Tibial nerve (tissue), 4 donors: ENCODE results near the gene AGPS. TPM values are rescaled to one million over a fixed set of nuclear protein-coding genes. Genes with fewer than 3 reads are reported as not detected.

ENCODE experiments used
- DNase-seq, 2 donors: peaks; one replicate each; pipeline ENCODE4 v3.0.0-alpha.2; 2019; ENCODE audit warnings: low spot score in 2 of 2
- H3K27ac ChIP-seq, 4 donors: fragments of 200-600 bp; sonication (generic) in 3 of 4; one replicate each; pipeline ENCODE4 v1.5.1; 2017 to 2019; ENCODE audit warnings: mild to moderate bottlenecking in 1 of 4
- H3K27me3 ChIP-seq, 2 donors: fragments of 200-600 bp; sonication (generic) in 1 of 2; one replicate each; pipeline versions ENCODE4 v1.5.1 to v1.6.0; 2017 to 2019
- H3K36me3 ChIP-seq, 3 donors: fragments of 200-600 bp; sonication (generic); one replicate each; pipeline ENCODE4 v1.5.1; 2018 to 2019
- H3K4me1 ChIP-seq, 4 donors: fragments of 200-600 bp; sonication (generic) in 3 of 4; one replicate each; pipeline ENCODE4 v1.5.1; 2017 to 2019
- H3K4me3 ChIP-seq, 4 donors: fragments of 200-600 bp; sonication (generic) in 3 of 4; one replicate each; pipeline ENCODE4 v1.5.1; 2017 to 2019; ENCODE audit warnings: mild to moderate bottlenecking in 1 of 4, moderate library complexity in 1 of 4
- H3K9me3 ChIP-seq, 4 donors: fragments of 200-600 bp; sonication (generic) in 3 of 4; one replicate each; pipeline ENCODE4 v1.5.1; 2017 to 2019
- EP300 ChIP-seq, 2 donors: sonication (generic); formaldehyde crosslinking; IDR thresholded peaks; one replicate each; pipeline ENCODE4 v1.6.1; 2017; ENCODE audit warnings: antibody characterized with exemption in 2 of 2, mild to moderate bottlenecking in 1 of 2
- POLR2A ChIP-seq, 2 donors: fragments of 450-650 bp; IDR thresholded peaks; one replicate each; pipeline ENCODE4 v1.6.1; 2017; ENCODE audit warnings: antibody characterized with exemption in 2 of 2, mild to moderate bottlenecking in 2 of 2, moderate library complexity in 2 of 2
- WGBS, 2 donors: methylation state at CpG; one replicate each; pipeline ENCODE4 v1.1.5; 2018; 5-methylcytosine and 5-hydroxymethylcytosine counted together
- small RNA-seq: library from RNA; depleted of rRNA; stranded (forward); fragments of <200 nt; gene quantifications from one replicate; pipeline ENCODE3, GENCODE V24; 2016
- total RNA-seq, 4 donors: library from RNA; depleted of rRNA; stranded (reverse); fragments of >200 nt; gene quantifications; one replicate each; pipeline ENCODE4 v1.1.0, GENCODE V29; 2016
- TF ChIP-seq, protein P1 (sequence below), 5 experiments: fragments of 200-600 bp in 3 of 5; fragments of 450-650 bp in 2 of 5; sonication (generic) in 3 of 5; IDR thresholded peaks; one replicate each; pipeline ENCODE4 v1.5.1; 2016 to 2019; ENCODE audit warnings: antibody characterized with exemption in 5 of 5, mild to moderate bottlenecking in 3 of 5, moderate library complexity in 2 of 5

Gene AGPS
- total RNA-seq, 4 donors from 2014 or later = 33.9 to 47.9 (median 40.1) TPM

DNA sequence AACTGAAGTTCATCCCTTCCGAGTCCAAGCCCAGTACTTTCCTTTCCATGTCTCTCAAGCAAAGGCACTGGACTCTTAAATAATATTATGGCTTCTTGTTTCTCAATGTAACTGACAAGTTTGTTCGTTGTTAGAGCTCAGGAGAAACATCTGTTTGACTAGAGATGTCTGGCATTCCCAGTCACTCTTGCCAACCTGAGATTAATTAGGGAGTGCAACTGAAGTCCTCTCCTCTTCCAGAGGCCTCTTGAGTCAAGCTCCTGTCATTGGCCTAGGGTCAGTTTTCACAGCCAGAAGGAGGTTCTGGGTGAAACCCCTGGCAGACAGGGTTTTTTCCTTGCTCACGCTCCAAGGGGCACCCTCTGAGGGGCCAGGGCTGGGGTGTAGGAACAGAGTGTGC, 196.1 kb downstream of the AGPS start:
- Histone ChIP-seq H3K36me3 (no peaks in the 10 kb centered on the region), H3K4me1 (peaks cover 0 to 8% (median 0%) of the 10 kb centered on the region in 4 donors), H3K4me3 (no peak overlapping the region), H3K27me3 (no peaks in the 10 kb centered on the region), H3K9me3 (no peaks in the 10 kb centered on the region), H3K27ac (no peak overlapping the region)
- no peak for DNase-seq
- 83 to 91% methylated on average over 3 of the region's 3 CpGs for WGBS, 2 donors
- TF ChIP-seq POLR2A (IDR thresholded peaks at IDR 0.05) = no peak
- TF ChIP-seq, protein P1, sequence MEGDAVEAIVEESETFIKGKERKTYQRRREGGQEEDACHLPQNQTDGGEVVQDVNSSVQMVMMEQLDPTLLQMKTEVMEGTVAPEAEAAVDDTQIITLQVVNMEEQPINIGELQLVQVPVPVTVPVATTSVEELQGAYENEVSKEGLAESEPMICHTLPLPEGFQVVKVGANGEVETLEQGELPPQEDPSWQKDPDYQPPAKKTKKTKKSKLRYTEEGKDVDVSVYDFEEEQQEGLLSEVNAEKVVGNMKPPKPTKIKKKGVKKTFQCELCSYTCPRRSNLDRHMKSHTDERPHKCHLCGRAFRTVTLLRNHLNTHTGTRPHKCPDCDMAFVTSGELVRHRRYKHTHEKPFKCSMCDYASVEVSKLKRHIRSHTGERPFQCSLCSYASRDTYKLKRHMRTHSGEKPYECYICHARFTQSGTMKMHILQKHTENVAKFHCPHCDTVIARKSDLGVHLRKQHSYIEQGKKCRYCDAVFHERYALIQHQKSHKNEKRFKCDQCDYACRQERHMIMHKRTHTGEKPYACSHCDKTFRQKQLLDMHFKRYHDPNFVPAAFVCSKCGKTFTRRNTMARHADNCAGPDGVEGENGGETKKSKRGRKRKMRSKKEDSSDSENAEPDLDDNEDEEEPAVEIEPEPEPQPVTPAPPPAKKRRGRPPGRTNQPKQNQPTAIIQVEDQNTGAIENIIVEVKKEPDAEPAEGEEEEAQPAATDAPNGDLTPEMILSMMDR (IDR thresholded peaks at IDR 0.05) = no peak
- TF ChIP-seq EP300 (IDR thresholded peaks at IDR 0.05) = no peak

GRCh38 chr2:177589186-177589585, 196.6 kb downstream of the AGPS start:
- no peak overlapping the region for H3K27ac ChIP-seq
- H3K9me3 ChIP-seq = no peaks in the 10 kb centered on the region
- 73 to 95% methylated on average over 1 of the region's 1 CpG for WGBS, 2 donors
- H3K27me3 ChIP-seq = no peaks in the 10 kb centered on the region
- H3K36me3 ChIP-seq = no peaks in the 10 kb centered on the region
- TF ChIP-seq POLR2A (IDR thresholded peaks at IDR 0.05) (no peak), EP300 (IDR thresholded peaks at IDR 0.05) (no peak)
- TF ChIP-seq, protein P1 (IDR thresholded peaks at IDR 0.05) = no peak
- no peak for DNase-seq
- H3K4me3 ChIP-seq = no peak overlapping the region
- H3K4me1 ChIP-seq = peaks cover 0 to 8% (median 0%) of the 10 kb centered on the region in 4 donors

- Histone ChIP-seq H3K27ac (no peak overlapping the region), H3K9me3 (no peaks in the 10 kb centered on the region), H3K4me3 (no peak overlapping the region), H3K36me3 (no peaks in the 10 kb centered on the region), H3K4me1 (peaks cover 0 to 8% (median 0%) of the 10 kb centered on the region in 4 donors), H3K27me3 (no peaks in the 10 kb centered on the region)
- no peak for DNase-seq
- TF ChIP-seq, protein P1 (IDR thresholded peaks at IDR 0.05) = no peak
- no peak for TF ChIP-seq POLR2A (IDR thresholded peaks at IDR 0.05)
- no peak for TF ChIP-seq EP300 (IDR thresholded peaks at IDR 0.05)
- 88 to 100% methylated on average over 2 of the region's 2 CpGs for WGBS, 2 donors
These were observed 199.8 kb downstream of the AGPS start for GRCh38 chr2:177592397-177592796.

DNA sequence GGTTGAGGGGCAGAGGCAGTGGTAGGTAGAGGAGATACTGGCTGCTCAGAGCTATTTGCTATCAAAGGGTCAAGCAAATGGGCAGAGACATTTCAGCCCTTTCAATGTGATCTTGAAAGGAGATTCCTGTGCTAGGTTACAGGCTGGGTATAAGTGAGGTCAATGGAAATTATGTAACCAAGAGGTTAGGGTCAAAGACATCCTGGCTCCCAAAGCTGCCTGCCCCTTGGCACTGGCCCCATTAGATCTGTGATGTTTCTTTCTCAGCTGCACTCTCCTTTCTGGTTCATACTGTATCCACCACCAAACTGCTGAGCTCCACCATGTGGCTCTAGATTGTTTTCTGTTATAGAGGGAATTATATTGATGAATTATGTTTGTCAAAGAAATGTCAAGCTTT, 200.4 kb downstream of the AGPS start:
- Histone ChIP-seq H3K4me1 (peaks cover 0 to 14% (median 1%) of the 10 kb centered on the region in 4 donors), H3K36me3 (no peaks in the 10 kb centered on the region), H3K9me3 (no peaks in the 10 kb centered on the region), H3K27ac (no peak overlapping the region), H3K27me3 (no peaks in the 10 kb centered on the region), H3K4me3 (no peak overlapping the region)
- TF ChIP-seq, protein P1 (IDR thresholded peaks at IDR 0.05) = no peak
- TF ChIP-seq EP300 (IDR thresholded peaks at IDR 0.05) (no peak), POLR2A (IDR thresholded peaks at IDR 0.05) (no peak)
- DNase-seq = peak in 1 of 2 donors; percentile 16

DNA sequence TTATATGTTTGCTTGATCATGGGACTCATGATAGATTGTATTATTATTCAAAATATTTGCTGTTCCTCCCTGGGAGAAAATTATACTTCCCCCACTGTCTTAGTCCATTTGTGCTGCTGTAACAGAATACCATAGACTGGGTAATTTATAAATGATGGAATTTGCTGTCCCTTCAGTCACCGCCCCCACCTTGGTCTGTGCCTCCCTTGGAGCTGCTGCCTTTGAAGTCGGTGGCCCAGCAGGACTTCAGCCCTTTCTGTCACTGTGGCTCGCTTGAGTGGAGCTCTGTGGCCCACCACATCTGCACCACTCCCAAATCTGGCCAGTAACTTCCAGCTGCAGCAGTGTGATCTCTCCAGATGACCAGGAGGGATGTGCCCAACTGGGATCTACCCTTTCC, 200.8 kb downstream of the AGPS start:
- H3K4me3 ChIP-seq = no peak overlapping the region
- peaks cover 0 to 18% (median 3%) of the 10 kb centered on the region in 4 donors for H3K4me1 ChIP-seq
- WGBS, 2 donors = 89 to 100% methylated on average over 3 of the region's 3 CpGs
- no peaks in the 10 kb centered on the region for H3K9me3 ChIP-seq
- H3K27ac ChIP-seq = no peak overlapping the region
- no peak for DNase-seq
- H3K27me3 ChIP-seq = no peaks in the 10 kb centered on the region
- TF ChIP-seq EP300 (IDR thresholded peaks at IDR 0.05) = no peak
- TF ChIP-seq, protein P1 (IDR thresholded peaks at IDR 0.05) = no peak
- TF ChIP-seq POLR2A (IDR thresholded peaks at IDR 0.05) = no peak
- H3K36me3 ChIP-seq = no peaks in the 10 kb centered on the region

Small RNA genes lying within 50 kb of the gene (small RNA-seq; reads per million reads assigned to genes)
- not detected for gene RF01210

Other genes with a start within 250 kb of the AGPS start
- 100 to 1,000 TPM in 1 of 4 donors, 10 to 100 TPM in 3; 77.3 to 102 (median 94.4) TPM for gene HNRNPA3, start 180.0 kb upstream of the AGPS start, total RNA-seq
- gene NFE2L2, start 128.0 kb upstream of the AGPS start, total RNA-seq = 100 to 1,000 TPM; 112 to 164 (median 145) TPM